Activated T-helper 2 cell treated with anti-CD3 and anti-CD28 coated beads, Interferon-gamma antibody, Interleukin-2, Interleukin-4, amounts not matched to agents 10 μg/mL and 5 μg/mL and 100 μg/mL, durations not matched to agents 14 hours and 24 hours and 36 hours (primary cell): Measurements from ENCODE around the gene ZFAND4. TPM values are rescaled to one million over a fixed set of nuclear protein-coding genes. Genes with fewer than 3 reads are reported as not detected.
"Not testable (repeated sequence)": the region's sequence is repeated elsewhere in the genome, so short reads cannot be mapped to it uniquely, and the experiment has no call there.

Experiments used
- DNase-seq: peaks from one replicate; pipeline ENCODE4 v3.0.0; 2021; ENCODE audit warnings: low spot score
- H3K27ac Mint-ChIP-seq: one replicate; pipeline ENCODE4 v1.8.0; 2021; ENCODE audit warnings: mixed read lengths
- H3K27me3 Mint-ChIP-seq: one replicate; pipeline ENCODE4 v1.8.0; 2021; ENCODE audit warnings: low read depth, mixed read lengths
- H3K36me3 Mint-ChIP-seq: one replicate; pipeline ENCODE4 v1.8.0; 2021; ENCODE audit warnings: low read depth, mixed read lengths
- H3K4me1 Mint-ChIP-seq: one replicate; pipeline ENCODE4 v1.8.0; 2021; ENCODE audit warnings: low read depth, mixed read lengths
- H3K4me3 Mint-ChIP-seq: one replicate; pipeline ENCODE4 v1.8.0; 2021; ENCODE audit warnings: low read depth, mild to moderate bottlenecking, moderate library complexity, mixed read lengths
- H3K9me3 Mint-ChIP-seq: one replicate; pipeline ENCODE4 v1.8.0; 2021; ENCODE audit warnings: mixed read lengths
- intact Hi-C: fragments of 100-400 bp; cut with micrococcal nuclease; formaldehyde crosslinking; loops from one replicate; pipeline ENCODE4 v1.15.1; 2023
- total RNA-seq: library from RNA; stranded (reverse); gene quantifications from 2 replicates; pipeline ENCODE4 v1.2.3, GENCODE V29; 2022

ZFAND4 gene
- total RNA-seq, 1 donor from 2014 or later = 9.3 TPM

DNA sequence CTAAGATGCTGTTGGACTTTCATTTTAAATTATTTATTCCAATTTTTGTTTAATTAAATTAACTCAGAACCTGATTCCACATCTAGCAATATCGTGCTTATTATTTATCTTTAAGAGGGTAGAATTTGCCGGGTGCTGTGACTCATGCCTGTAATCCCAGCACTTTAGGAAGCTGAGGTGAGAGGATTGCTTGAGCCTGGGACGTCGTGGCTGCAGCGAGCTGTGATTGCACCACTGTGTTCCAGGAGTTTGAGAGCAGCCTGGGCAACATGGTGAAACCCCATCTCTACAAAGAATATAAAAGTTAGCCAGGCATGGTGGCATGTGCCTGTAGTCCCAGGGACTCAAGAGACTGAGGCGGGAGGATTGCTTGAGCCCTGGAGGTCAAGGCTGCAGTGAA lies 47.8 kb downstream of the ZFAND4 start:
- H3K4me1 Mint-ChIP-seq = no peaks in the 10 kb centered on the region
- H3K9me3 Mint-ChIP-seq = no peaks in the 10 kb centered on the region
- no peaks in the 10 kb centered on the region for H3K27me3 Mint-ChIP-seq
- no peak overlapping the region for H3K27ac Mint-ChIP-seq
- no peak for DNase-seq
- no peak overlapping the region for H3K4me3 Mint-ChIP-seq
- intact Hi-C loops = no loop called here
- peaks cover 5% of the 10 kb centered on the region for H3K36me3 Mint-ChIP-seq

DNA sequence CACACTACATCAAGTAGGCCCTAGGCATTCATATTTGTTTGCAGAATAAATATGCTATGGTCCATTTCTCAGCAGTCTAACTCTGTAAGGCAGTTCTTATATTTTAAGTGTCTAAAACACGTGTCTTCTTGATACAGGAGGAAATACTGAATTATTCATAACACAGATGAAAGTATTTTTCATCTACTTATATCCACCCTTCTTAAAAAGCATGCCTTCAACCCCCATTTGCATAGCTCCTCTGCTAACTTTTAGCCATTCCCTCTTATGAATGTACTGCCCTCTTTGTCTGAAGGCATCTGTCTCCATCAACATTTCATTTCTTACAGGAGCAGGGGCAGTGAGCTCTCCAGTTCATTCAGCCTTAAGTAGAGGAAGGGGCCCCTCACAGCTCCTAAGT lies 57.7 kb downstream of the ZFAND4 start:
- H3K27me3 Mint-ChIP-seq = no peaks in the 10 kb centered on the region
- H3K4me1 Mint-ChIP-seq = no peaks in the 10 kb centered on the region
- H3K4me3 Mint-ChIP-seq = no peak overlapping the region
- intact Hi-C loops = no loop called here
- H3K36me3 Mint-ChIP-seq = peaks cover 9% of the 10 kb centered on the region
- no peak for DNase-seq
- no peak overlapping the region for H3K27ac Mint-ChIP-seq
- H3K9me3 Mint-ChIP-seq = no peaks in the 10 kb centered on the region

DNA sequence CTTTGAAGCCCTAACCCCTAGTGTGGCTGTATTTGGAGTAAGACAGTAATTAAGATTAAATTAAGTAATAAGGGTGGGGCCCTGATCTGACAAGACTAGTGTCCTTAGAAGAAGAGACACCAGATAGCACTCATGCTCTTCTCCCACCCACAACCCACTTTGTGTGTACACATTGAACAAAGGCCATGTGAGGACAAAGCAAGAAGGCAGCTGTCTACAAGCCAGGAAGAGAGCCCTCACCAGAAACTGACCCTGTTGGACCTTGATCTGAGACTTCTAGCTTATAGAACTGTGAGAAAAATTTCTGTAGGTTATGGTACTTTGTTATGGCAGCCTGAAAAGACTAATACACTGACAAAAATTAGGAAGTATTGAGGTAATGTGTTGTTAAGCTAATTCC lies 59.8 kb downstream of the ZFAND4 start:
- Mint-ChIP-seq H3K4me3 (no peak overlapping the region), H3K27me3 (no peaks in the 10 kb centered on the region), H3K36me3 (peaks cover 9% of the 10 kb centered on the region), H3K9me3 (no peaks in the 10 kb centered on the region), H3K27ac (no peak overlapping the region), H3K4me1 (no peaks in the 10 kb centered on the region)
- DNase-seq = no peak
- intact Hi-C loops = no loop called here

DNA sequence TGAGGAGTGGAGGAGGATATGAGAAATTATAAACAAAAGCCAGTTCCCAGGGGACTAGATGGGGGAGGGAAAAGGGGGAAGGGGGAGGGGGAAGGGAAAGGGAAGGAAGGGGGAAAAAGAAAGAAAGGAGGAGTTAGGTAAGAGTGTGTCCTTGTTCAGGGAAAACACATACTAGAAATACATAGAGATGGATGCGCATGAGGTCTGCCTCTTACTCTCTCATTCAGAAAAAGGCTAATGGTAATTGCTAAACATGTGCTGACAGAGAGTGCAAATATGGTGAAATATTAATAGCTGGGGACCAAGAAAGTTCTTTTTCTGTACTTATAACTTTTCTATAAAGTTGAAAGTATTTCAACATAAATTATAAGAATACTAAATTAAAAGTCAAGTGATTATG lies 64.5 kb downstream of the ZFAND4 start:
- H3K27ac Mint-ChIP-seq = no peak overlapping the region
- H3K4me3 Mint-ChIP-seq = no peak overlapping the region
- intact Hi-C loops = no loop called here
- H3K4me1 Mint-ChIP-seq = no peaks in the 10 kb centered on the region
- peaks cover 3% of the 10 kb centered on the region for H3K36me3 Mint-ChIP-seq
- H3K27me3 Mint-ChIP-seq = no peaks in the 10 kb centered on the region
- no peaks in the 10 kb centered on the region for H3K9me3 Mint-ChIP-seq
- no peak for DNase-seq

DNA sequence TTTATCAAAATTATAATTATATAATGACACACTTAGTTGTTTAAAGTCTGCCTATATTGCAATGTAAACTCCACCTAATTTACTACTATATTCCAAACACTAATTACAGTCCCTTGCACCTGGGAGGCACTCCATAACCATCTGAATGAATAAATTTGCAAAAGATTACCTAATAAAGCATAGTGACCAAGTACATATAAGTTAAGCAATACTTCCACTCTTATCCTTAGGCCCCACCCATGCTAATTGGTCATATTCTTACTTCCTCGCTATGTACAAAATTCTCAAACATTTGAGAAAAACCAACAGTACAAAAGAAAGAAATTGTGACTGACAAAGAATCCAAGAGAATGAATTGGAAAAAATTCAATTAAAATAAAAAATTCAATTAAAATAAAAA lies 65.3 kb downstream of the ZFAND4 start:
- peaks cover 1% of the 10 kb centered on the region for H3K36me3 Mint-ChIP-seq
- no peaks in the 10 kb centered on the region for H3K4me1 Mint-ChIP-seq
- no peak overlapping the region for H3K4me3 Mint-ChIP-seq
- H3K27me3 Mint-ChIP-seq = no peaks in the 10 kb centered on the region
- intact Hi-C loops = no loop called here
- no peaks in the 10 kb centered on the region for H3K9me3 Mint-ChIP-seq
- no peak for DNase-seq
- H3K27ac Mint-ChIP-seq = no peak overlapping the region

DNA sequence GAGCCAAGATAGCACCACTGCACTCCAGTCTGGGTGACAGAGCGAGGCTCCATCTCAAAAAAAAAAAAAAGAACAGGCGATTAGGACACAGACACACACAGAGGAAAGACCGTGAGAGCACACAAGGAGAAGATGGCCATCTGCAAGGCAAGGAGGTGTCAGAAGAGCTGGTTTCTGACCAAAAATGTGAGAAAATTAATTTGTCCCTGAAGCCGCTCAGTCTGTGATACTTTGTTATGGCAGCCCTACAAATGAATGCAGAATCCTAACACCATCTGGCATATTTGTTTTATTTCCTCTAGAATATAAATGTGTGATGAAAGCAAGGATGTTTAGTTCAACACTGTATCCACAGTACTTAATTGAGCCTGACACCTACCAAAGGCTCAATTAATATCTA lies 69.7 kb downstream of the ZFAND4 start:
- Mint-ChIP-seq H3K4me3 (no peak overlapping the region), H3K27ac (no peak overlapping the region), H3K36me3 (no peaks in the 10 kb centered on the region), H3K4me1 (no peaks in the 10 kb centered on the region), H3K9me3 (no peaks in the 10 kb centered on the region), H3K27me3 (peaks cover 9% of the 10 kb centered on the region)
- intact Hi-C loops = no loop called here
- no peak for DNase-seq

DNA sequence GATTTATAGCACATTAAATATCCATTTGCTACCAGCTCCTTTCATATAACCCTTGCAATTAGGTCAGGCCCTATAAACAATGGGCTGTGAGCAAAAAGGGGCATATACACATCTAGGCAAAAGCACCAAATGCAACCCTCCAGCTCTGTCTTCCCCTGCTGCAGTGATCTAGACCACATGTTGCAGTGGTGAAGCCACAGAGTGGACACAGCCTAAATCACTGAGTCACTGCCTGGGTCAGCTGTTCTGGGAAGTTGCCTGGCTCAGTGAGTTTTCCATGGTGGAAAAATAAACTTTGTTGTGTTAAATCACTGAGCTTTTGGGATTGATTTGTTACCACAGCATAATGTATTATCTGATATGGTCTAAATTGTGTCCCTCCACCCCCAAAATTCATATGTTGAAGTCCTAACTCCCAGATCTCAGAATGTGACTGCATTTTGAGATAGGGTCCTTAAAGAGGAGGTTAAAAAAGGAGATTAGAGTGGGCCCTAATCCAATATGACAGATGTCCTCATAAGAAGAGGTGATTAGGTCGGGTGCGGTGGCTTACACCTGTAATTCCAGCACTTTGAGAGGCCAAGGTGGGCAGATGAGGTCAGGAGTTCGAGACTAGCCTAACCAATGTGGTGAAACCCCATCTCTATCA lies 70.4 kb downstream of the ZFAND4 start:
- Mint-ChIP-seq H3K4me1 (no peaks in the 10 kb centered on the region), H3K9me3 (no peaks in the 10 kb centered on the region), H3K27ac (no peak overlapping the region), H3K4me3 (no peak overlapping the region), H3K27me3 (peaks cover 9% of the 10 kb centered on the region), H3K36me3 (no peaks in the 10 kb centered on the region)
- intact Hi-C loops = no loop called here
- no peak for DNase-seq

DNA sequence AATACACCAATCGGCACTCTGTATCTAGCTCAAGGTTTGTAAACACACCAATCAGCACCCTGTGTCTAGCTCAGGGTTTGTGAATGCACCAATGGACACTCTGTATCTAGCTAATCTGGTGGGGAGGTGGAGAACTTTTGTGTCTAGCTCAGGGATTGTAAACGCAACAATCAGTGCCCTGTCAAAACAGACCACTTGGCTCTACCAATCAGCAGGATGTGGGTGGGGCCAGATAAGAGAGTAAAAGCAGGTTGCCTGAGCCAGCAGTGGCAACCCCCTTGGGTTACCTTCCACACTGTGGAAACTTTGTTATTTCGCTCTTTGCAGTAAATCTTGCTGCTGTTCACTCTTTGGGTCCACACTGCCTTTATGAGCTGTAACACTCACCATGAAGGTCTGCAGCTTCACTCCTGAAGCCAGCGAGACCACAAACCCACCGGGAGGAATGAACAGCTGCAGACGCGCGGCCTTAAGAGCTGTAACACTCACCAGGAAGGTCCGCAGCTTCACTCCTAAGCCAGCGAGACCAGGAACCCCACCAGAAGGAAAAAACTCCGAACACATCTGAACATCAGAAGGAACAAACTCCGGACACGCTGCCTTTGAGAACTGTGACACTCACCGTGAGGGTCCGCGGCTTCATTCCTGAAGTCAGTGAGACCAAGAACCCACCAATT lies 71.2 kb downstream of the ZFAND4 start:
- intact Hi-C loops, DNase-seq, H3K9me3 Mint-ChIP-seq, H3K4me1 Mint-ChIP-seq, H3K27ac Mint-ChIP-seq, H3K27me3 Mint-ChIP-seq, H3K36me3 Mint-ChIP-seq, H3K4me3 Mint-ChIP-seq: not testable (repeated sequence)

DNA sequence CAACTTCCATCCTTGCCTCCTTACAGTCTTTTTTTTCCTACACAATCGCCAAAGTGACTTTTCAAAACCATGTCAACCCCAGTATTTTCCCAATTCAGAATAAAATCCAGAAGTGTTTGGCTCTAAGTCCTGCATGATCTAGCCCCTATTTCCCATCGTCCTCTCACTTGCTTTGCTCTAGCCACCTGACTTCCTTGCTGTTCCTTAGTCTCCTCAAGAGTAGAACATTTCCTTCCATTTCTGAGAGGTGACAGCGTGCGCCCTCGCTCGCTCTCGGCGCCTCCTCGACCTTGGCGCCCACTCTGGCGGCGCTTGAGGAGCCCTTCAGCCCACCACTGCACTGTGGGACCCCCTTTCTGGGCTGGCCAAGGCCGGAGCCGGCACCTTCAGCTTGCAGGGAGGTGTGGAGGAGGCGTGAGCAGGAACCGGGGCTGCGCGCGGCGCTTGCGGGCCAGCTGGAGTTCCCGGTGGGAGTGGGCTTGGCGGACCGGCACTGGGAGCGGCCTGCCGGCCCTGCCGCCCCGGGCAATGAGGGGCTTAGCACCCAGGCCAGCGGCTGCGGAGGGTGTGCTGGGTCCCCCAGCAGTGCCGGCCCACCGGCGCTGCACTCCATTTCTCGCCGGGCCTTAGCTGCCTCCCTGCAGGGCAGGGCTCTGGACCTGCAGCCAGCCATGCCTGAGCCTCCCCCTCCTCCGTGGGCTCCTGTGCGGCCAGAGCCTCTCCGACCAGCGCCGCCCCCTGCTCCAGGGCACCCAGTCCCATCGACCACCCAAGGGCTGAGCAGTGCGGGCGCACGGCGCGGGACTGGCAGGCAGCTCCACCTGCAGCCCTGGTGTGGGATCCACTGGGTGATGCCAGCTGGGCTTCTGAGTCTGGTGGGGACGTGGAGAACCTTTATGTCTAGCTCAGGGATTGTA lies 72.0 kb downstream of the ZFAND4 start:
- intact Hi-C loops, DNase-seq, H3K4me3 Mint-ChIP-seq, H3K27me3 Mint-ChIP-seq, H3K9me3 Mint-ChIP-seq, H3K36me3 Mint-ChIP-seq, H3K27ac Mint-ChIP-seq, H3K4me1 Mint-ChIP-seq: not testable (repeated sequence)

DNA sequence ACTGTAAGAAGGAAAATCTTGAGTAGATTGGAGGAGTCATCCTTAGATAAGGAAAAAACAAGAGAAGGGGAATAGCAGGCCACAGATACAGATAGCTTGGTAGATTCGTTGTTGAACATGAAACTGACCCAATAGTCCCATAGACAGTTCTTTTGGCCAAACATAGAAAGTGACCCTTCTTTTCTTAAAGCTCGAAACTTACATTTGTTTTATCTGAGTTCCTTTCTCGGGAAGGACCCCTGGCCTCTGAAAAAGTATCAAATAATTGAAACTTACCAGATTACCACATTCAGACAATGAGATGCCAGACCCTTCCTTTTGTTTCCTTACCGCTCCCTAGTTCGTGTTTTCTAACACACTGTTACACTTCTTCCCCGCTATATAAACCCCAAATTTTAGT lies 72.9 kb downstream of the ZFAND4 start:
- peaks cover 4% of the 10 kb centered on the region for H3K4me1 Mint-ChIP-seq

DNA sequence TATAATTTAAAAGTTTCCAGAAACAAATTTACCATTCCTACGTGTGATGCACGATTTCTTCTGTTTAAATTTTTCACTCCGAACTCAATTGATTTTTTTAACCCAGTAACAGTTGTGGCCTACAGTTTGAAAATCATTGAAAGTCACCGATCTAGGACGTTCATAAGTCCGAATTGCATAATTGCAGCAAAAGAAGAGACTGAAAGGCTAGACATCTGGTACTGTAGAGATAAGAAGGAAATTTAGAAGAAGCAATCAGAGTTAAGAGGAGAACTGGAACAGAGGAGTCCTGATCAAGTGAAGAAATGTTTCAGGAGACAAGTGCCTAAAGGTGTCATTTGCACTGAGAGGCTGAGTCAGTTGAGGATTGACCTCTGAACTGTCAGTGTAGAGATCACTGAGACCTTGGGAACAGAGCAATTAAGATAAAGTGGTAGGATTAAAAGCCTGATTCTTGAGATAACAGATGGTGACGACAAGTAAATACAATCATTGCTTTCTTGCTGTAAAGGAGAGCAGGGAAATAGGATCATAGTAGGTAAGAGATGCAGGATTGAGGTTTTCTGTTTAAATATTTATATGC lies 73.5 kb downstream of the ZFAND4 start:
- H3K36me3 Mint-ChIP-seq = no peaks in the 10 kb centered on the region
- H3K27ac Mint-ChIP-seq = no peak overlapping the region
- DNase-seq = no peak
- intact Hi-C loops = no loop called here
- H3K27me3 Mint-ChIP-seq = peaks cover 11% of the 10 kb centered on the region
- no peaks in the 10 kb centered on the region for H3K9me3 Mint-ChIP-seq
- H3K4me3 Mint-ChIP-seq = no peak overlapping the region
- peaks cover 5% of the 10 kb centered on the region for H3K4me1 Mint-ChIP-seq

More for the DNA sequence above, 72.9 kb downstream of the ZFAND4 start:
- DNase-seq = no peak
- no peak overlapping the region for H3K4me3 Mint-ChIP-seq
- intact Hi-C loops = no loop called here
- H3K27ac Mint-ChIP-seq = no peak overlapping the region
- no peaks in the 10 kb centered on the region for H3K36me3 Mint-ChIP-seq
- H3K9me3 Mint-ChIP-seq = no peaks in the 10 kb centered on the region
- peaks cover 11% of the 10 kb centered on the region for H3K27me3 Mint-ChIP-seq

DNA sequence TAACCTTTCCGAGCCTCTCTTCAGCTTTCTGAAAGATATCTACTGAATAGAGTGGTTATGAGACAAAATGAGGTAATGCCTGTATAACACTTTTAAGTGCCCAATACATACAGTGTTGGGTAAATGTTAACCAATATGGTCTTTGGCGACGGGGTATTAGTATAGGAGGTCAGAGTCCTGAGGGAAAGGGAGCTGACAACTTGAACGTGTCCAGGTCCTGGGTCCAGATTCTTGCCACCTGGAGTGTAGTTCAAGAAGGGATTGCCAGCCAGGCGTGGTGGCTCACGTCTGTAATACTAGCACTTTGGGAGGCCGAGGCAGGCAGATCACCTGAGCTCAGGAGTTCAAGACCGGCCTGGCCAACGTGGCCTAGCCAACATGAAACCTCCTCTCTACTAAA lies 76.0 kb downstream of the ZFAND4 start:
- Mint-ChIP-seq H3K36me3 (peaks cover 3% of the 10 kb centered on the region), H3K4me1 (peaks cover 22% of the 10 kb centered on the region), H3K9me3 (no peaks in the 10 kb centered on the region), H3K27me3 (peaks cover 14% of the 10 kb centered on the region), H3K4me3 (no peak overlapping the region), H3K27ac (no peak overlapping the region)
- no peak for DNase-seq
- intact Hi-C loops = no loop called here
